Astrocyte (in vitro differentiated cells and primary cell): ENCODE measurements around the gene PAX6. TPM values are rescaled to one million over a fixed set of nuclear protein-coding genes. Genes with fewer than 3 reads are reported as not detected.

ENCODE experiments used
- DNase-seq: peaks from one replicate; pipeline ENCODE4 v3.0.0-alpha.2; 2010; ENCODE audit warnings: low read depth
- FAIRE-seq: peaks from 2 replicates; lab custom pipeline; 2011; peaks lifted over from hg19 to GRCh38; lab: Jason Lieb, UNC
- H2AFZ ChIP-seq: 2 replicates; pipeline ENCODE4 v1.6.0; 2012; ENCODE audit warnings: low read depth, low read length, inconsistent platforms
- H3K27ac ChIP-seq: 2 replicates; pipeline ENCODE4 v1.5.1; 2011; ENCODE audit warnings: low read depth, low read length, inconsistent platforms
- H3K27me3 ChIP-seq: 2 replicates; pipeline ENCODE4 v1.6.0; 2011; ENCODE audit warnings: low read length, inconsistent platforms; ENCODE audit not compliant: insufficient read depth
- H3K36me3 ChIP-seq: 2 replicates; pipeline ENCODE4 v1.5.1; 2011; ENCODE audit warnings: low read length, inconsistent platforms; ENCODE audit not compliant: insufficient read depth
- H3K4me1 ChIP-seq: 2 replicates; pipeline ENCODE4 v1.5.1; 2011; ENCODE audit warnings: low read length, inconsistent platforms; ENCODE audit not compliant: insufficient read depth
- H3K4me2 ChIP-seq: 2 replicates; pipeline ENCODE4 v1.6.0; 2012; ENCODE audit warnings: low read length, inconsistent platforms
- H3K4me3 ChIP-seq: 2 replicates; pipeline ENCODE4 v1.5.1; 2011; ENCODE audit warnings: low read depth, mild to moderate bottlenecking, low read length, inconsistent platforms; ENCODE audit not compliant: insufficient read depth
- H3K79me2 ChIP-seq: 2 replicates; pipeline ENCODE4 v1.6.0; 2012; ENCODE audit warnings: mild to moderate bottlenecking, low read length, inconsistent platforms; ENCODE audit not compliant: insufficient read depth
- H3K9ac ChIP-seq: 2 replicates; pipeline ENCODE4 v1.6.0; 2012; ENCODE audit warnings: mild to moderate bottlenecking, low read length, inconsistent platforms
- H3K9me3 ChIP-seq: 2 replicates; pipeline ENCODE4 v1.5.1; 2012; ENCODE audit warnings: low read depth, mild to moderate bottlenecking, low read length, inconsistent platforms; ENCODE audit not compliant: insufficient read depth
- H4K20me1 ChIP-seq: 2 replicates; pipeline ENCODE4 v1.6.0; 2012; ENCODE audit warnings: low read length, inconsistent platforms; ENCODE audit not compliant: insufficient read depth
- H3K27ac Mint-ChIP-seq: one replicate; pipeline ENCODE4 v1.8.0; 2021; ENCODE audit warnings: mild to moderate bottlenecking, mixed read lengths; ENCODE audit not compliant: unreplicated experiment
- H3K27me3 Mint-ChIP-seq: one replicate; pipeline ENCODE4 v1.8.0; 2021; ENCODE audit warnings: low read depth, mixed read lengths; ENCODE audit not compliant: unreplicated experiment
- H3K36me3 Mint-ChIP-seq: one replicate; pipeline ENCODE4 v1.8.0; 2021; ENCODE audit warnings: low read depth, mixed read lengths; ENCODE audit not compliant: unreplicated experiment
- H3K4me1 Mint-ChIP-seq: one replicate; pipeline ENCODE4 v1.8.0; 2021; ENCODE audit warnings: low read depth, mixed read lengths; ENCODE audit not compliant: unreplicated experiment
- H3K4me3 Mint-ChIP-seq: one replicate; pipeline ENCODE4 v1.8.0; 2021; ENCODE audit warnings: mild to moderate bottlenecking, moderate library complexity, mixed read lengths; ENCODE audit not compliant: unreplicated experiment
- H3K9me3 Mint-ChIP-seq: one replicate; pipeline ENCODE4 v1.8.0; 2021; ENCODE audit warnings: mild to moderate bottlenecking, mixed read lengths; ENCODE audit not compliant: unreplicated experiment
- CTCF ChIP-seq: IDR thresholded peaks from 2 replicates; pipeline ENCODE4 v1.5.1; 2011; ENCODE audit warnings: low read depth, mild to moderate bottlenecking, inconsistent platforms, low read length, moderate library complexity; ENCODE audit not compliant: insufficient read depth
- EZH2 ChIP-seq: IDR thresholded peaks from 2 replicates; pipeline ENCODE4 v1.6.1; 2012; ENCODE audit warnings: mild to moderate bottlenecking, low read length, inconsistent platforms; ENCODE audit not compliant: insufficient read depth
- total RNA-seq: library from RNA; stranded (reverse); gene quantifications from 2 replicates; pipeline ENCODE4 v1.2.1, GENCODE V29; 2021

The PAX6 gene
- total RNA-seq, 1 donor from 2014 or later: 12.2 TPM

DNA sequence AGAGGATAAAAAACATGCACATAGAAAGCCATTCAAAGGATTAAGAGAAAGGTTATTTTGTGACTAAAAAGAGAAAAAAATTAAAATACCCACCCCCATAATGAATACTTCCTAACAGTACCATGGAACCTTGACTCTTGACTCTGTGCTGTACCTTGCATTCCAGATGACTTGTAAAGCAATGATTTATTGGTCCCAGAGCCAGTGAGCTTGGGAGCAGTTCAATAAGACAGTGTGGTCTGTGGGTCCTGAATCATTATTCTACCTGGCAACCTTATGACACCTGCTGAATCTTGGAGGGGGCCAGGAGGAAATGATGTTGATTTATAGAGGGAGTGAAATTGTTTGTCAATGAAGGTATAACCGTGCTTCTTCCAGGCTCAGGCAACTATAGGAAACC is 34.2 kb upstream of the PAX6 start:
- no peaks in the 10 kb centered on the region for H3K79me2 ChIP-seq
- H3K9me3 ChIP-seq: no peaks in the 10 kb centered on the region
- Mint-ChIP-seq H3K4me3 (no peak overlapping the region), H3K27me3 (peaks cover 15% of the 10 kb centered on the region), H3K36me3 (no peaks in the 10 kb centered on the region), H3K9me3 (no peaks in the 10 kb centered on the region), H3K4me1 (no peaks in the 10 kb centered on the region), H3K27ac (no peak overlapping the region)
- no peak overlapping the region for H3K9ac ChIP-seq
- H3K27me3 ChIP-seq: peaks cover 4% of the 10 kb centered on the region
- H4K20me1 ChIP-seq: no peaks in the 10 kb centered on the region
- no peaks in the 10 kb centered on the region for H3K4me1 ChIP-seq
- H3K4me2 ChIP-seq: no peak overlapping the region
- no peak overlapping the region for H3K4me3 ChIP-seq
- no peak overlapping the region for H3K27ac ChIP-seq
- DNase-seq: no peak
- no peak for FAIRE-seq
- TF ChIP-seq EZH2 (no peak), CTCF (no peak)
- H2AFZ ChIP-seq: no peak overlapping the region
- H3K36me3 ChIP-seq: no peaks in the 10 kb centered on the region

DNA sequence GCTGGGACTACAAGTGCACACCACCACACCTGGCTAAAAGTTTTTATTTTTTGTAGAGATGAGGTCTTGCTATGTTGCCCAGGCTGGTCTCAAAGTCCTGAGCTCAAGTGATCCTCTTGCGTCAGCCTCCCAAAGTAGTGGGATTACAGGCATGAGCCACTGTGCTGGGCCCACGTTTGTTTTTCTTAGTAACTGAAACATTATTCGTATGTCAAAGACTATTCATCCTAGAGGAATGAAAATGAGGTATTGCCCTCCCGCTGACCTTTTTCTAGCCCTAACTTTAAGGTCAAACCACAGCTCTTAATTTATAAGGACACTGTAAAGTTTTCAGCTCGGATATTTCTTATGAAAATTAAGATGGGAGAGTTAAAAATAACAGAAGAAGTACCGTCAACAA is 33.2 kb upstream of the PAX6 start:
- no peaks in the 10 kb centered on the region for H3K4me1 Mint-ChIP-seq
- Histone ChIP-seq H3K27ac (no peak overlapping the region), H3K27me3 (peaks cover 6% of the 10 kb centered on the region), H3K4me2 (no peak overlapping the region), H3K36me3 (no peaks in the 10 kb centered on the region), H3K9ac (no peak overlapping the region), H3K79me2 (no peaks in the 10 kb centered on the region), H3K9me3 (no peaks in the 10 kb centered on the region), H4K20me1 (no peaks in the 10 kb centered on the region), H2AFZ (no peak overlapping the region), H3K4me3 (no peak overlapping the region), H3K4me1 (no peaks in the 10 kb centered on the region)
- peaks cover 23% of the 10 kb centered on the region for H3K27me3 Mint-ChIP-seq
- H3K4me3 Mint-ChIP-seq: no peak overlapping the region
- H3K36me3 Mint-ChIP-seq: no peaks in the 10 kb centered on the region
- no peak overlapping the region for H3K27ac Mint-ChIP-seq
- TF ChIP-seq CTCF (no peak), EZH2 (no peak)
- DNase-seq: peak; percentile 64
- no peaks in the 10 kb centered on the region for H3K9me3 Mint-ChIP-seq
- no peak for FAIRE-seq

DNA sequence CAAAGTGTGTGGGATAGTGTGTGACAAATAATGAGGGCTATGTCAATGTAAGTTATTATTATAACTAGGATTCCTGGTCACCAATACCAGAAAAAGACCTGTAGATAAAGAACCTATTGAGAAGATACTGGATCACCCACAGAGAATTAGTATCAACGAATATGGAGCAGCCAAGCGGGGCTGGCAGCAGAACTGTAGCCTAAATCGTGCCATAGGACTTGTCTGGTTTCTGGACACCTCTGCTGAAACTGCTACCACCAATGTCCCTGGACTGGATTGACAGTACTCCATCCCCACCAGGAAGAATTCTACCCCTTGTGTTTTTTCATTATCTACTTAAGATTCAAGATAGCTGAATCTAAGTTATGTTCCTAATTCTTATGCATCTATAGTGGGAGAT is 30.3 kb upstream of the PAX6 start:
- DNase-seq: no peak
- Mint-ChIP-seq H3K4me3 (no peak overlapping the region), H3K27ac (no peak overlapping the region), H3K27me3 (peaks cover 29% of the 10 kb centered on the region), H3K4me1 (no peaks in the 10 kb centered on the region), H3K36me3 (no peaks in the 10 kb centered on the region), H3K9me3 (no peaks in the 10 kb centered on the region)
- FAIRE-seq: no peak
- Histone ChIP-seq H3K36me3 (no peaks in the 10 kb centered on the region), H3K27ac (no peak overlapping the region), H3K9me3 (no peaks in the 10 kb centered on the region), H2AFZ (no peak overlapping the region), H3K4me3 (no peak overlapping the region), H3K4me1 (no peaks in the 10 kb centered on the region), H3K79me2 (no peaks in the 10 kb centered on the region), H3K4me2 (no peak overlapping the region), H3K9ac (no peak overlapping the region), H3K27me3 (peaks cover 14% of the 10 kb centered on the region), H4K20me1 (no peaks in the 10 kb centered on the region)
- TF ChIP-seq EZH2 (no peak), CTCF (no peak)
